Activated CD8-positive, alpha-beta T cell treated with anti-CD3 and anti-CD28 coated beads for 36 hours (primary cell): Measurements from ENCODE around the gene ALG2. TPM values are rescaled to one million over a fixed set of nuclear protein-coding genes. Genes with fewer than 3 reads are reported as not detected.

Experiments
- ATAC-seq: fragments of 200-7000 bp; cut with Tn5 transposase; one replicate; pipeline ENCODE4 v1.10.0; 2021; ENCODE audit warnings: mild to moderate bottlenecking, moderate library complexity
- CTCF ChIA-PET: fragments of 350-600 bp; sonication (Branson Sonifier 250); formaldehyde crosslinking; loops from one replicate; lab custom pipeline; 2021; ENCODE audit warnings: antibody characterized with exemption; lab: Charles Lee
- POLR2A ChIA-PET: fragments of 350-600 bp; sonication (Branson Sonifier 250); formaldehyde crosslinking; loops from one replicate; lab custom pipeline; 2021; ENCODE audit warnings: antibody characterized with exemption; lab: Charles Lee
- DNase-seq: peaks from one replicate; pipeline ENCODE4 v3.0.0-alpha.2; 2020
- H3K27ac Mint-ChIP-seq: one replicate; pipeline ENCODE4 v1.8.0; 2021; ENCODE audit warnings: mild to moderate bottlenecking, mixed read lengths
- H3K27me3 Mint-ChIP-seq: one replicate; pipeline ENCODE4 v1.8.0; 2021; ENCODE audit warnings: mixed read lengths
- H3K36me3 Mint-ChIP-seq: one replicate; pipeline ENCODE4 v1.8.0; 2021; ENCODE audit warnings: low read depth, mixed read lengths
- H3K4me1 Mint-ChIP-seq: one replicate; pipeline ENCODE4 v1.8.0; 2021; ENCODE audit warnings: low read depth, mixed read lengths
- H3K4me3 Mint-ChIP-seq: one replicate; pipeline ENCODE4 v1.8.0; 2021; ENCODE audit warnings: mild to moderate bottlenecking, moderate library complexity, mixed read lengths
- H3K9me3 Mint-ChIP-seq: one replicate; pipeline ENCODE4 v1.8.0; 2021; ENCODE audit warnings: mixed read lengths
- CTCF ChIP-seq: fragments of 200-600 bp; IDR thresholded peaks from one replicate; pipeline ENCODE4 v1.8.0; 2022; ENCODE audit warnings: antibody characterized with exemption, mild to moderate bottlenecking
- intact Hi-C: fragments of 100-400 bp; cut with micrococcal nuclease; formaldehyde crosslinking; loops from one replicate; pipeline ENCODE4 v1.10.0; 2022
- total RNA-seq, 2 experiments: library from RNA; stranded (reverse); gene quantifications; one replicate each; pipeline ENCODE4 v1.2.3, GENCODE V29; 2021

The ALG2 gene
- total RNA-seq, 2 experiments from 2014 or later: 24.1 to 27.0 TPM

- peaks cover 3% of the 10 kb centered on the region for H3K27me3 Mint-ChIP-seq
- no peaks in the 10 kb centered on the region for H3K36me3 Mint-ChIP-seq
- H3K27ac Mint-ChIP-seq: no peak overlapping the region
- no peak for TF ChIP-seq CTCF
- DNase-seq (no peak), ATAC-seq (no peak)
- intact Hi-C loops: loop anchor here (5.0 to 10.0 kb wide), 2 partner anchors 557 to 749 kb away; partner anchors contain the start of gene NR4A3
- CTCF ChIA-PET: interaction anchor here (0.6 to 2.6 kb wide), 15 partner anchors 9 to 713 kb away, joined by 3 to 20 read pairs (median 3); no protein-coding TSS in a partner anchor
- H3K9me3 Mint-ChIP-seq: no peaks in the 10 kb centered on the region
- no peak overlapping the region for H3K4me3 Mint-ChIP-seq
- peaks cover 27% of the 10 kb centered on the region for H3K4me1 Mint-ChIP-seq
- POLR2A ChIA-PET: interaction anchor here (1.4 to 2.3 kb wide), 2 partner anchors 11 to 18 kb away, joined by 3 to 6 read pairs; no protein-coding TSS in a partner anchor
Measured at GRCh38 chr9:99265691-99266090, 43.9 kb upstream of the ALG2 start.

- ATAC-seq (no peak), DNase-seq (peak; percentile 71)
- ChIA-PET POLR2A (interaction anchor here (1.3 to 2.3 kb wide), 2 partner anchors 8 to 10 kb away, joined by 4 to 6 read pairs; no protein-coding TSS in a partner anchor), CTCF (interaction anchor here (0.8 to 2.6 kb wide), 4 partner anchors 32 to 747 kb away, joined by 3 to 20 read pairs (median 11); no protein-coding TSS in a partner anchor)
- Mint-ChIP-seq H3K27ac (no peak overlapping the region), H3K36me3 (no peaks in the 10 kb centered on the region), H3K4me1 (peaks cover 35% of the 10 kb centered on the region), H3K27me3 (peaks cover 1% of the 10 kb centered on the region), H3K4me3 (no peak overlapping the region), H3K9me3 (no peaks in the 10 kb centered on the region)
- intact Hi-C loops: loop anchor here (10.0 kb wide), 1 partner anchor 751 kb away; no protein-coding TSS in a partner anchor
- peak; percentile 37 for TF ChIP-seq CTCF
Measured at GRCh38 chr9:99264070-99264680, 42.4 kb upstream of the ALG2 start.

GRCh38 chr9:99262949-99263418, 41.2 kb upstream of the ALG2 start:
- Mint-ChIP-seq H3K27ac (no peak overlapping the region), H3K4me1 (peaks cover 35% of the 10 kb centered on the region), H3K4me3 (no peak overlapping the region), H3K36me3 (no peaks in the 10 kb centered on the region), H3K9me3 (no peaks in the 10 kb centered on the region), H3K27me3 (peaks cover 1% of the 10 kb centered on the region)
- intact Hi-C loops: loop anchor here (10.0 kb wide), 1 partner anchor 752 kb away; no protein-coding TSS in a partner anchor
- ChIA-PET CTCF (no interaction called here), POLR2A (interaction anchor here (0.5 to 0.9 kb wide), 2 partner anchors 9 to 577 kb away, joined by 3 to 4 read pairs; no protein-coding TSS in a partner anchor)
- DNase-seq: no peak
- no peak for ATAC-seq
- no peak for TF ChIP-seq CTCF

- intact Hi-C loops: loop anchor here (10.0 kb wide), 1 partner anchor 753 kb away; no protein-coding TSS in a partner anchor
- peaks cover 5% of the 10 kb centered on the region for H3K27me3 Mint-ChIP-seq
- no peak for TF ChIP-seq CTCF
- no peak overlapping the region for H3K4me3 Mint-ChIP-seq
- ATAC-seq: no peak
- no peak overlapping the region for H3K27ac Mint-ChIP-seq
- no peak for DNase-seq
- ChIA-PET POLR2A (no interaction called here), CTCF (no interaction called here)
- peaks cover 31% of the 10 kb centered on the region for H3K4me1 Mint-ChIP-seq
- H3K9me3 Mint-ChIP-seq: no peaks in the 10 kb centered on the region
- H3K36me3 Mint-ChIP-seq: no peaks in the 10 kb centered on the region
Measured at GRCh38 chr9:99261923-99262322, 40.2 kb upstream of the ALG2 start.
